Activated naive CD8-positive, alpha-beta T cell treated with anti-CD3 and anti-CD28 coated beads, Interleukin-2, amount 50 U/mL, for 24 hours (primary cell): ENCODE measurements around the gene IFT88.

ENCODE experiments used
- ATAC-seq: fragments of 150-1000 bp; cut with Tn5 transposase; one replicate; pipeline ENCODE4 v1.10.0; 2021
- DNase-seq: peaks from one replicate; pipeline ENCODE4 v3.0.0; 2021
- H3K27ac Mint-ChIP-seq: one replicate; pipeline ENCODE4 v1.8.0; 2021; ENCODE audit warnings: mild to moderate bottlenecking, mixed read lengths
- H3K27me3 Mint-ChIP-seq: one replicate; pipeline ENCODE4 v1.8.0; 2021; ENCODE audit warnings: mixed read lengths
- H3K36me3 Mint-ChIP-seq: one replicate; pipeline ENCODE4 v1.8.0; 2021; ENCODE audit warnings: low read depth, mixed read lengths
- H3K4me1 Mint-ChIP-seq: one replicate; pipeline ENCODE4 v1.8.0; 2021; ENCODE audit warnings: mixed read lengths
- H3K4me3 Mint-ChIP-seq: one replicate; pipeline ENCODE4 v1.8.0; 2021; ENCODE audit warnings: mild to moderate bottlenecking, moderate library complexity, mixed read lengths
- H3K9me3 Mint-ChIP-seq: one replicate; pipeline ENCODE4 v1.8.0; 2021; ENCODE audit warnings: mixed read lengths

The IFT88 gene, protein sequence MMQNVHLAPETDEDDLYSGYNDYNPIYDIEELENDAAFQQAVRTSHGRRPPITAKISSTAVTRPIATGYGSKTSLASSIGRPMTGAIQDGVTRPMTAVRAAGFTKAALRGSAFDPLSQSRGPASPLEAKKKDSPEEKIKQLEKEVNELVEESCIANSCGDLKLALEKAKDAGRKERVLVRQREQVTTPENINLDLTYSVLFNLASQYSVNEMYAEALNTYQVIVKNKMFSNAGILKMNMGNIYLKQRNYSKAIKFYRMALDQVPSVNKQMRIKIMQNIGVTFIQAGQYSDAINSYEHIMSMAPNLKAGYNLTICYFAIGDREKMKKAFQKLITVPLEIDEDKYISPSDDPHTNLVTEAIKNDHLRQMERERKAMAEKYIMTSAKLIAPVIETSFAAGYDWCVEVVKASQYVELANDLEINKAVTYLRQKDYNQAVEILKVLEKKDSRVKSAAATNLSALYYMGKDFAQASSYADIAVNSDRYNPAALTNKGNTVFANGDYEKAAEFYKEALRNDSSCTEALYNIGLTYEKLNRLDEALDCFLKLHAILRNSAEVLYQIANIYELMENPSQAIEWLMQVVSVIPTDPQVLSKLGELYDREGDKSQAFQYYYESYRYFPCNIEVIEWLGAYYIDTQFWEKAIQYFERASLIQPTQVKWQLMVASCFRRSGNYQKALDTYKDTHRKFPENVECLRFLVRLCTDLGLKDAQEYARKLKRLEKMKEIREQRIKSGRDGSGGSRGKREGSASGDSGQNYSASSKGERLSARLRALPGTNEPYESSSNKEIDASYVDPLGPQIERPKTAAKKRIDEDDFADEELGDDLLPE

DNA sequence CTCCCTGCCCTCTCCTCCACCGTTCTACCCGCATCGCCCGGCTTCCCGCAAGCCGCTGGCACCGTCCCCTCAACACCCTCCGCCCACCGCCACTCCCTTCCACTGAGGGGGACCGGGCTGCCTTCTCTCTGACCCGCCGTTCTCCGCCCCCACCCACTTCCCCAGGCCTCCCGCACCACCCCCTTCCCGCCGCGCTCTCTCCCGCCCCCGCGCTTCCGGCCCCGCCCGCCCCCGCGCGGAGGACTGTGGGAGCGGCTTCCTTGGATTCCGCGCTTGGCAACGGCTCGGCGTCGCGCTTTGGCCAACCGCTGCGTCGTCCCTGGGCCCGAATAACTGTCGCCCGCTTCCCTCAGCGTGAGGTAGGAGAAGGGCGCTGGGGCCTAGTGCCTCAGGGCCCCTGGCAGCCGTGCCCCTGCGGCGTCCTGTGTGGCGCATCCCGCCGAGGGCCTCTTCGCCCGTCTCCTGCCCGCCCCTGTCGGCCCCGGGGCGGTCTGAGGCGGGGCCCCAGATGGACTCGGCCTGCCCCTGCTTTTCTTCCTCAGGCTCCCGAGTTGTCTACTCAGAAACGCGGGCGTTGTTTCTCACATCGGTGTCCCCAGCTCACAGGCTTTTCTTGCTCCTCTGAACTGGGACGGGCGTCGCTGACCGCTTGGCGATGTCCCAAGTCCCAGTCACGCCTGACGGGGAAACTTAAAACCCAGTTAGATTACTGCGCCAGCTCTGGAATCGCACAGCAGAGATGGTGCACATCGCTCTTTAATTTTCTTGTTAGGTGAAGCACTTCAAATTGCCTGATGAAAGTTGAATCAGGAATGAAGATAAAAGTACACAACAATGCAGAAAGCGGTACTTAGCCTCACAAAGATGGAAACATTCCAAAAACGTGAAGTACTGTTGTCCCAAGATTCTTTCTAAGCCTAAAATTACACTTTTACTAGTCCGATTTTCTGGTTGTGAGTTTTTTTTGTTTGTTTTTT lies at the start of gene IFT88:
Gene IFT88 (plus strand): TSS at position 260 of the 977 bp plus-strand sequence. CDS start 7,229 bp downstream, outside the sequence.
- Mint-ChIP-seq H3K4me3 (peak within 1 kb of the TSS; percentile 85), H3K4me1 (peaks cover 21% of the 10 kb centered on the region), H3K27me3 (no peaks in the 10 kb centered on the region), H3K36me3 (peaks cover 8% of the 10 kb centered on the region), H3K9me3 (peaks cover 15% of the 10 kb centered on the region), H3K27ac (peak within 1 kb of the TSS; percentile 83)
- ATAC-seq (peak; percentile 83), DNase-seq (peak; percentile 83)

DNA sequence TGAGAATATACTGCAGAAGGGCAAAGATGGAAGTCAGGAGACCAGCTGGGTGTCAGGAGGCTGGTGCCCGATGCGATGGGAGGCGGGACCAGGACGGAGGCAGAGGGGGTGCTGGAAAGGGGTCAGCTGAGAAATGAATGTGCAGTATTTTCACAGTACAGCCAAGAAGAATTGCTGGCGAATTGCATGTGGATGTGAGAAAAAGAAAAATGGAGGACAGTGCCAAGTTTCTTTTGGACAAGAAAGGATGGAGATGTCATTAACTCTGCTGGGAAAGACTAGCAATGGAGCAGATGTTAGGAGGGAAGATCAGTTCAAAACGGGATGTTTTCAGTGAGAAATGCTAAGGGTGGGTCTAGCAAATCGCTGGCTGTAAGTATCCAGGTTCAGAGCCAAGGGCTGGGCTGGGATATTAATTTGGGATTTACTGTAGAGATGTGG lies 48.3 kb upstream of the IFT88 start:
- Mint-ChIP-seq H3K36me3 (peaks cover 1% of the 10 kb centered on the region), H3K4me3 (no peak overlapping the region), H3K9me3 (no peaks in the 10 kb centered on the region), H3K27me3 (no peaks in the 10 kb centered on the region), H3K27ac (no peak overlapping the region), H3K4me1 (peaks cover 4% of the 10 kb centered on the region)
- no peak for DNase-seq
- ATAC-seq: no peak

DNA sequence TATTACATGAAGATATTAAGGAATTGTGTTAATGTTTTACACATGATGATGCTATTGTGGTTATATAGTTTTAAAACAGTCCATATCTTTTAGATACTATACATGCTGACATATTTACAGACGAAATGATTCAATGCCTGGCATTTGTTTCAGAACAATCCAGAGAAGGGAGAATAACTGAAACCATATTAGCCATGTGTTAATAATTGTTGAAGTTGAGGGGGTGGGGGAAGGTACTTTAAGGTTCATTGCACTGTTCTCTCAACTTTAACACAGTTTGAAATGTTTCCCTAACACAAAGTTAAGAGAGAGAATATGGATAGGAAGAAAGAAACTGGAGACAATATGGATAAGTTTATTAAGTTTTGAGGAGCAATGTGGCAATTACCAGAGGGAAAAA lies 47.1 kb upstream of the IFT88 start:
- no peak overlapping the region for H3K4me3 Mint-ChIP-seq
- peaks cover 1% of the 10 kb centered on the region for H3K36me3 Mint-ChIP-seq
- ATAC-seq (no peak), DNase-seq (no peak)
- no peak overlapping the region for H3K27ac Mint-ChIP-seq
- H3K9me3 Mint-ChIP-seq: no peaks in the 10 kb centered on the region
- H3K4me1 Mint-ChIP-seq: peaks cover 11% of the 10 kb centered on the region
- H3K27me3 Mint-ChIP-seq: no peaks in the 10 kb centered on the region

DNA sequence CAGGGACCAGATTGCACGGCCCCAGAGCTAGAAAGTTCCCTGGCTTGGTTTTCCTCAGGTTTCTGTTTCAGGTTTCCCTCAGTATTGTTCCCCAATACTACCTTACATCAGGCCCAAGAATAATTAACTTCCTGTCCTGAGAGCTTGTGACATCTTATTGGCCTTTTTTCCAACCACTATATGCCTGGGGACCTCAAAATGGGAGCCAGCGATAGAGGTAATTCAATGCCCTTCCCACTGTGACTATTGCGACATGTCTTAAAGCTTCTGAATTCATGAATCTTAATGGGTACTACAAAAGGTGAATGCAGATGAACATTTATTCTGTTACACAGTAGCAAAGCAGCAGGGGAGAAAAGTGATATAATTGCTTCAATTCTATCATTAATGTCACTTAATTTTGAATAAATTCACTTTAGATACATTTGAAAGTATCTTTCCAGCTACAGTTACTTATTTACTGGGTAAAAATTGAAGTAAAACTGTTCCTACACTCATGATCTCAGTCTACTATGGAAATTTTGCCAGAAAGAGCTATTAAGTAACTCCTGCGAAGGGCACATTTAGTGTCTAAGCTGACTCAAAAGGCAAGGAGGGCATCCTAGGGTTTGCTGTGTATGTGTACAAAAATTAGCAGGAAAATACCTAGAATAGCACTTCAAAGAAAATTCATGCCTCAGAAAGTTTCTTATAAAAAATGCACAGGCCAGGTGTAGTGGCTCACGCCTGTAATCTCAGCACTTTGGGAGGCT lies 45.4 kb upstream of the IFT88 start:
- Mint-ChIP-seq H3K27ac (no peak overlapping the region), H3K4me3 (no peak overlapping the region)
- no peak for ATAC-seq

DNA sequence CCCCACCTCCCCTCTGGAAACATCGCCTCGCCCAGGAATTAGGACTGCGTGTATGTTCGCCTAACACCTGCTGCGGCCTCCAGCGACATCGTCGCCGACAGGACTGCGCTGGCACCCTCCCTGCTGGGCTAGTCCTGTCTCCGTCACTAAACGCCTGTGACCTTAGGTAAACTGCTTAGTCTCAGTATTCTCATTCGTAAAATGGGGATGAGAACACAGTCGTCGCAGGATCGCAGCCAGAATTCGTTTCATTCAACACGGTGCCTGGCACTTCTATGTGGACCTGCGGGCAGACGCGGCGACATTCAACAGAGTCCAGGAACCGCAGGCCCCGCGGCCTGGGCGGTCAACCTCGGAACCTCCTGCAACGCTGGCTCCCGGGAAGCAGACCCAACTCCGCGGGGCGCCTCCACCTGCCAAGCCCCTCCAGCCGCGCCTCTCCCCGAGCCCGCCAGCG lies 41.8 kb upstream of the IFT88 start:
- Mint-ChIP-seq H3K27me3 (no peaks in the 10 kb centered on the region), H3K36me3 (no peaks in the 10 kb centered on the region), H3K4me3 (peak overlapping the region; percentile 84), H3K27ac (no peak overlapping the region), H3K9me3 (no peaks in the 10 kb centered on the region), H3K4me1 (peaks cover 32% of the 10 kb centered on the region)
- DNase-seq (peak; percentile 29), ATAC-seq (peak; percentile 13)

More for the DNA sequence above, 45.4 kb upstream of the IFT88 start:
- H3K27me3 Mint-ChIP-seq: no peaks in the 10 kb centered on the region
- peaks cover 1% of the 10 kb centered on the region for H3K36me3 Mint-ChIP-seq
- no peaks in the 10 kb centered on the region for H3K9me3 Mint-ChIP-seq
- DNase-seq: no peak
- peaks cover 19% of the 10 kb centered on the region for H3K4me1 Mint-ChIP-seq

DNA sequence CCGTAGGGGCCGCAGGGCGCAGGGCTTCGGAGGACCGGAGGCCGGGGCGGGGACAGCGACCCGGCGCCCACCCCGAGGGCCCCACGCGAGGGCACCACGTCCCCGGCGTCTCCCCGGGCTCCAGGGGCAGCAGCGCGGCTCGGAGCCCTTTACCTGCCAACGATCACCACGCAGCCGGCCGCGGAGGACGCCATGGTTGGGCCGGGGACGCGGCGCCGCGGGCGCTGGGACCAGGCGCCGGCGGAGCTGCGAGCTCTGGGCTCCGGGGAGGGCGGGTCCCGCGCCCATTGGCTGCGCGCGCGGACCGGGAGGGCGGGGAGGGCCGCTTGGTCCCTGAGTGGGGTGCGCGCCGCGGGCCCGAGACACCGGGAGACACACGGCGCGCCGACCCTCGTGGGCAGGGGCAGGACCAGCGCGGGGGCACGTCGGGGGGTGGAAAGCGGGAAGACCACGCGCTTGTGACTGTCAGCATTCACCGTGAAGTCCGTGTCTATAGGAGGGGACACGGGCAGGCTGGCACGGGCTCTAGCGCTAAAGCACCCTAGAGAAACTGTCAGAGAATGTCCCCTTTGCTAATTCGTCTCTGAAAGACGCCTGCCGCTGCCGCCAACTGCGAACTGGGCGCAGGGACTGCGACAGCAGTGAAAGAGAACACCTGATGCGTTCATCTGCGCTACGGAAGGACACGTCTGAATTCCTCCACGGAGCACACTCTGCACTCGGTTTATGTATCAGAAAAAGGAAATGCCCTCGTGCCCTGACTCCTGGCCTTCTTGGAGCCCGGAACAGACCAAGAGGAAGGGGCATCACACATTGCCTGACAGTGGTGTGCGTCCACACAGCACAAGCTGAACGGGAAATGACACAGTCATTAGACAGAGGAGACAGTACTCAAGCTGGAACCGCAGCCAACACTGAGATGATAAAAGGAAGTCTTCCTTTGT lies 41.1 kb upstream of the IFT88 start, which contains the start of gene CRYL1:
Gene CRYL1 (minus strand): TSS at position 257 of the 944 bp plus-strand sequence. CDS start 63 bp downstream, at position 194.
- Mint-ChIP-seq H3K9me3 (no peaks in the 10 kb centered on the region), H3K4me1 (peaks cover 32% of the 10 kb centered on the region), H3K36me3 (no peaks in the 10 kb centered on the region), H3K27ac (peak within 1 kb of the TSS; percentile 88), H3K4me3 (peak within 1 kb of the TSS; percentile 85), H3K27me3 (peaks cover 2% of the 10 kb centered on the region)
- DNase-seq: peak; percentile 74
- peak; percentile 90 for ATAC-seq

DNA sequence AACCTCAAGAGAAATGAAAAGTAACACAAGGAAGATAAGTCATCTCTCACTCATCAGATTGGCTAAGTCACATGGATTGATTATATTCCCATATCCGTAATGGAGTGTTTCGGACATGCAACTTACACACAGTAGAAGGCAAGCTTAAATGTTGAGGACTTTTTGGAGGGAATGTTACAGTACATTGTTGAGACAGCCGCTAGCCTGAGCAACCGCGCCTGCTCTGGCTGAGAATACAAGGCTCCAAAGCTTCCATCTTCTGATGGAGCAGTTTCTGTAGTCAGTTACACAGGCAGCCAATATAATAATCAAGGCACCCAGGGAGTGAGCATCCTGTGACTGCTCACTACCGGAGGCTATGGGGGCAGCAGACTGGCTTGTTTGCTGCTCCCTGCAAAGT lies 40.3 kb upstream of the IFT88 start:
- DNase-seq: no peak
- peaks cover 32% of the 10 kb centered on the region for H3K4me1 Mint-ChIP-seq
- ATAC-seq: no peak
- no peaks in the 10 kb centered on the region for H3K36me3 Mint-ChIP-seq
- H3K27ac Mint-ChIP-seq: peak overlapping the region; percentile 88
- peak overlapping the region; percentile 85 for H3K4me3 Mint-ChIP-seq
- peaks cover 2% of the 10 kb centered on the region for H3K27me3 Mint-ChIP-seq
- H3K9me3 Mint-ChIP-seq: no peaks in the 10 kb centered on the region

DNA sequence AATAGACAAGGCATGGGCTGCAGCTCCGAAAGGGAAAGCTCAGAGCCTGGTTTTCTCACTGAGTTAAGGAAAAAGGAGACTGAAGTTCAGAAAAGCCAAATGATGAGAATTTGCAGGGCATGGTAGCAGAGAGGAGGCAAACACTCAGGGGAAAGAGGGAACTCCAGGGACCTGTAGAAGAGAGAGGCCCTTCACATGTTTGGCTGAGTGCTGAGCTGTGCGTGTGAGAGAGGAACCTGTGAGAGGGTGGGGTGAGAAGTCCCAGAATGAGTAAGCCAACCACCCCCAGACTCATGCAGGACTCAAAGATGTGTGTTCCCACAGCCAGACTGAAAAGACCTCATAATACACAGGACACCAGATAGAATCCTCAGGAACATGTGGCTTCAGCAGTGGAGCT lies 38.5 kb upstream of the IFT88 start:
- H3K27ac Mint-ChIP-seq: no peak overlapping the region

DNA sequence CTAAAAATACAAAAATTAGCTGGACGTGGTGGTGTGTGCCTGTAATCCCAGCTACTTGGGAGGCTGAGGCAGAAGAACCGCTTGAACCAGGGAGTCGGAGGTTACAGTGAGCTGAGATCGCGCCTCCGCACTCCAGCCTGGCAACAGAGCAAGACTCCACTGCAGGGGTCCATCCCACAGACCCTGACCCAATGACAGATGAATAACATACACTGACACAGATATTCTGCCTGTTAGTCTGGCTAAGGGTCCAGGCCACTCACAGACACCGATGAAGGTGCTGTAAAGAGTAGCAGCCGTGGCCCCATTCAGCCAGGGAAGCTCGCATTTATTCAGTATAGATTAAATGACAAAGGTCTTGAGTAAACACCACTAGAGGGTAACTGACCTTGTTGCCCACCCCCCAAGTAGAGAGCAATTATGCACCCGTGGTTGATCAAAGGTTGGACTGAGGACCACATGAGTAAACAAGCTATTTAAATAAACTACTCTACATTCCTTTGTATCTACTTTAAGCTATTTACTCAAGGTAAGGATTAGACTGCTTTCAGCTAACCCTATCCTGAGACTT lies 32.8 kb upstream of the IFT88 start:
- Mint-ChIP-seq H3K36me3 (peaks cover 2% of the 10 kb centered on the region), H3K27me3 (peaks cover 2% of the 10 kb centered on the region), H3K4me3 (no peak overlapping the region), H3K4me1 (no peaks in the 10 kb centered on the region), H3K27ac (no peak overlapping the region), H3K9me3 (peaks cover 11% of the 10 kb centered on the region)
- no peak for ATAC-seq
- DNase-seq: no peak

More for the DNA sequence above, 38.5 kb upstream of the IFT88 start:
- H3K4me3 Mint-ChIP-seq: no peak overlapping the region
- H3K36me3 Mint-ChIP-seq: no peaks in the 10 kb centered on the region
- peaks cover 2% of the 10 kb centered on the region for H3K27me3 Mint-ChIP-seq
- H3K4me1 Mint-ChIP-seq: peaks cover 31% of the 10 kb centered on the region
- no peaks in the 10 kb centered on the region for H3K9me3 Mint-ChIP-seq
- ATAC-seq (no peak), DNase-seq (peak; percentile 6)

DNA sequence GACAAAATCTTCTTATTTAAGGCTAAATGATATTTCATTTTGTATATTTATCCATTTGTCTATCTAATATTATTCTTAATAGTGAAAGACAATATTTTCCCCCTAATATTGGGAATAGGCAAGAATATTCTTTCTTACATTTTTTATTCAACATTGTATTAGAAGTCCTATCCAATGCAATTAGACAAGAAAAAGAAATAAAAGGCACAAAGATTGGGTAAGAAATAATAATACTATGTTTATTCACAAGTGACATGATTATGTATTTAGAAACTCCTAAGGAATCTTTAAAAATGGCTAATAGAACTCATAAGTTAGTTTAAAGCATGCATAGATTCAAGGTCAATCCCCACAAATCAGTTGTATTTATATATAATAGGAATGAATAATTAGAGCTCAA lies 30.0 kb upstream of the IFT88 start:
- Mint-ChIP-seq H3K36me3 (peaks cover 2% of the 10 kb centered on the region), H3K27ac (no peak overlapping the region), H3K4me3 (no peak overlapping the region), H3K27me3 (no peaks in the 10 kb centered on the region), H3K9me3 (peaks cover 11% of the 10 kb centered on the region), H3K4me1 (no peaks in the 10 kb centered on the region)
- DNase-seq (no peak), ATAC-seq (no peak)

DNA sequence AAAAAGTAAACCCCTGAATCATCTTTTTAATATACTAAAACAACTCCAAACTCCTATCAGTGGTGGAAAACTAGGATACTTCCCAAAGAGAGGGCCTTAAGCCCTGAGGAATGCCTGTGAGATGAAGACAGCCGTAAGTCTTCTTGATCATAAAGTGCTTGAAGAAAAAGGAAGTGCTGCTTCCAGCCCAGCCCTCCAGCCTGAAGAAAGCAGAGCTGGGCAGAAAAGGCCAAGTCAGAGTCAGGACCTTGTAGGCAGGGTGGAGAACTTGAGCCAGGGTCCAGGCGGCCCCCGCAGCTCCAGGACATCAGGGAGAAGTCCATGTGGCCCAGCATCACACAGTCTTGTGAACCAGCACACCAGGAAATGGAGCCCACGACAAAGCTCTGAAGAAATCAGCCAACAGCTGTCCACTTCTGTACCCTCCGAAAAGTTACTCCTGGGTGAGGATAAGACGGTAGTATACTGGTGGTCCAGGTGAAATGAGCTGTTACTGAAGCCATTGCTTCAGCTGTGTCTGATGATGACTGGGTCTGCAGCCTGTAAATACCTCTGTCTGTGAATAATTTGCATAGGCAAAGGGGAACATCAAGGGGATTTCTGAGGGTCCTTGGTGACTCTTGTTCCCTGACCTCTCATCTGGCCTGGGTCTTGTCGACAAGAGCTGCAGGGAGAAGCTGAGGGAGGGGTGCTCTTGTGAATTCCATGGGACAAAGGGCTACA lies 22.6 kb upstream of the IFT88 start:
- Mint-ChIP-seq H3K27me3 (no peaks in the 10 kb centered on the region), H3K4me1 (peaks cover 8% of the 10 kb centered on the region), H3K27ac (no peak overlapping the region), H3K4me3 (no peak overlapping the region), H3K36me3 (no peaks in the 10 kb centered on the region), H3K9me3 (no peaks in the 10 kb centered on the region)
- DNase-seq (no peak), ATAC-seq (no peak)

DNA sequence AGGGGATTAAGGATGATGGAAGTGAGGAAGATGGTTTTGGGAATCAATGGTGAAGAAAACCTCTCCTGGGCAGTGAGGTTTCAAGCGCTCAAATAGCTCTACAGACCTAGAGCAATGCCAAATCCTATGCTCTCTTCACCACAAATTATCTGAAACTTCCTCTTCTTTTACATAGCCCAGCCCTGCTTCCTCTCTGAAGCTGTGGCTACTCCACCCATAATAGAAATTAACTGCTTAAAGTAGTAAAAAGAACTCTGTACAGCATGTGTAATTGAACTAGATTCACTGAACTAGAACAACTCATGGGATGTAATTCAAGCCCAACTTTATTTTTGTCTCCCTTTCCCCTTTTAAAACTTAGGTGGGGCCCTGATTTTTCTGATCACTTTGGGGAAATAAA lies 20.4 kb upstream of the IFT88 start:
- DNase-seq: no peak
- ATAC-seq: no peak
- H3K36me3 Mint-ChIP-seq: no peaks in the 10 kb centered on the region
- H3K27ac Mint-ChIP-seq: no peak overlapping the region
- peaks cover 8% of the 10 kb centered on the region for H3K4me1 Mint-ChIP-seq
- no peak overlapping the region for H3K4me3 Mint-ChIP-seq
- no peaks in the 10 kb centered on the region for H3K9me3 Mint-ChIP-seq
- H3K27me3 Mint-ChIP-seq: no peaks in the 10 kb centered on the region
